Measurements from ENCODE around the gene H1-8. TPM values are rescaled to one million over a fixed set of nuclear protein-coding genes. Genes with fewer than 3 reads are reported as not detected.

The H1-8 gene
- total RNA-seq, 1 donor from 2014 or later, result not detected

GRCh38 chr3:129564981-129565644, 22.1 kb downstream of the H1-8 start:
- intact Hi-C loops (cut with micrococcal nuclease), result no loop called here
- H3K27ac Mint-ChIP-seq, result no peak overlapping the region
- H3K36me3 Mint-ChIP-seq (ENCODE audit: low read depth), result no peaks in the 10 kb centered on the region
- H3K4me3 Mint-ChIP-seq, result no peak overlapping the region
- no peaks in the 10 kb centered on the region for H3K9me3 Mint-ChIP-seq
- H3K27me3 Mint-ChIP-seq (ENCODE audit: insufficient read depth), result no peaks in the 10 kb centered on the region
- no peak for DNase-seq (ENCODE audit: low spot score)
- H3K4me1 Mint-ChIP-seq (ENCODE audit: low read depth), result no peaks in the 10 kb centered on the region

- intact Hi-C loops (cut with micrococcal nuclease), result no loop called here
- H3K36me3 Mint-ChIP-seq (ENCODE audit: low read depth), result no peaks in the 10 kb centered on the region
- H3K27me3 Mint-ChIP-seq (ENCODE audit: insufficient read depth), result no peaks in the 10 kb centered on the region
These were observed 22.9 kb downstream of the H1-8 start for GRCh38 chr3:129565902-129566301.

GRCh38 chr3:129567176-129567705, 24.3 kb downstream of the H1-8 start:
- intact Hi-C loops (cut with micrococcal nuclease), result no loop called here
- Mint-ChIP-seq H3K4me1 (ENCODE audit: low read depth) (no peaks in the 10 kb centered on the region), H3K27ac (no peak overlapping the region)

More at GRCh38 chr3:129565902-129566301, 22.9 kb downstream of the H1-8 start:
- no peak for DNase-seq (ENCODE audit: low spot score)
- Mint-ChIP-seq H3K9me3 (no peaks in the 10 kb centered on the region), H3K4me1 (ENCODE audit: low read depth) (no peaks in the 10 kb centered on the region), H3K4me3 (no peak overlapping the region), H3K27ac (no peak overlapping the region)

GRCh38 chr3:129567939-129568338, 25.0 kb downstream of the H1-8 start:
- Mint-ChIP-seq H3K27me3 (ENCODE audit: insufficient read depth) (no peaks in the 10 kb centered on the region), H3K27ac (no peak overlapping the region), H3K36me3 (ENCODE audit: low read depth) (no peaks in the 10 kb centered on the region), H3K9me3 (no peaks in the 10 kb centered on the region), H3K4me1 (ENCODE audit: low read depth) (no peaks in the 10 kb centered on the region), H3K4me3 (no peak overlapping the region)
- intact Hi-C loops (cut with micrococcal nuclease), result no loop called here
- DNase-seq (ENCODE audit: low spot score), result no peak

More at GRCh38 chr3:129567176-129567705, 24.3 kb downstream of the H1-8 start:
- H3K27me3 Mint-ChIP-seq (ENCODE audit: insufficient read depth), result no peaks in the 10 kb centered on the region
- no peaks in the 10 kb centered on the region for H3K9me3 Mint-ChIP-seq
- H3K4me3 Mint-ChIP-seq, result no peak overlapping the region
- DNase-seq (ENCODE audit: low spot score), result no peak
- H3K36me3 Mint-ChIP-seq (ENCODE audit: low read depth), result no peaks in the 10 kb centered on the region

- H3K27ac Mint-ChIP-seq, result no peak overlapping the region
- no peaks in the 10 kb centered on the region for H3K9me3 Mint-ChIP-seq
- no peak for DNase-seq (ENCODE audit: low spot score)
- H3K4me1 Mint-ChIP-seq (ENCODE audit: low read depth), result no peaks in the 10 kb centered on the region
- H3K36me3 Mint-ChIP-seq (ENCODE audit: low read depth), result no peaks in the 10 kb centered on the region
- H3K4me3 Mint-ChIP-seq, result no peak overlapping the region
- no peaks in the 10 kb centered on the region for H3K27me3 Mint-ChIP-seq (ENCODE audit: insufficient read depth)
- intact Hi-C loops (cut with micrococcal nuclease), result no loop called here
These were observed 26.9 kb downstream of the H1-8 start for GRCh38 chr3:129569856-129570255.

- H3K4me3 Mint-ChIP-seq, result no peak overlapping the region
- no peaks in the 10 kb centered on the region for H3K9me3 Mint-ChIP-seq
- DNase-seq (ENCODE audit: low spot score), result no peak
- H3K4me1 Mint-ChIP-seq (ENCODE audit: low read depth), result peaks cover 5% of the 10 kb centered on the region
- no peak overlapping the region for H3K27ac Mint-ChIP-seq
- intact Hi-C loops (cut with micrococcal nuclease), result no loop called here
- H3K36me3 Mint-ChIP-seq (ENCODE audit: low read depth), result no peaks in the 10 kb centered on the region
- H3K27me3 Mint-ChIP-seq (ENCODE audit: insufficient read depth), result no peaks in the 10 kb centered on the region
These were observed 28.9 kb downstream of the H1-8 start for GRCh38 chr3:129571605-129572547.

GRCh38 chr3:129572603-129573002, 29.6 kb downstream of the H1-8 start:
- Mint-ChIP-seq H3K9me3 (no peaks in the 10 kb centered on the region), H3K36me3 (ENCODE audit: low read depth) (no peaks in the 10 kb centered on the region), H3K4me3 (no peak overlapping the region), H3K27ac (no peak overlapping the region), H3K4me1 (ENCODE audit: low read depth) (peaks cover 5% of the 10 kb centered on the region), H3K27me3 (ENCODE audit: insufficient read depth) (no peaks in the 10 kb centered on the region)
- intact Hi-C loops (cut with micrococcal nuclease), result no loop called here
- DNase-seq (ENCODE audit: low spot score), result no peak

GRCh38 chr3:129573493-129573892, 30.5 kb downstream of the H1-8 start:
- Mint-ChIP-seq H3K36me3 (ENCODE audit: low read depth) (no peaks in the 10 kb centered on the region), H3K4me3 (no peak overlapping the region), H3K27me3 (ENCODE audit: insufficient read depth) (no peaks in the 10 kb centered on the region), H3K9me3 (no peaks in the 10 kb centered on the region), H3K4me1 (ENCODE audit: low read depth) (peaks cover 5% of the 10 kb centered on the region), H3K27ac (no peak overlapping the region)
- DNase-seq (ENCODE audit: low spot score), result no peak
- intact Hi-C loops (cut with micrococcal nuclease), result no loop called here

GRCh38 chr3:129574206-129574605, 31.2 kb downstream of the H1-8 start:
- Mint-ChIP-seq H3K4me1 (ENCODE audit: low read depth) (peaks cover 5% of the 10 kb centered on the region), H3K9me3 (no peaks in the 10 kb centered on the region), H3K27me3 (ENCODE audit: insufficient read depth) (no peaks in the 10 kb centered on the region), H3K4me3 (no peak overlapping the region), H3K36me3 (ENCODE audit: low read depth) (no peaks in the 10 kb centered on the region), H3K27ac (no peak overlapping the region)
- intact Hi-C loops (cut with micrococcal nuclease), result no loop called here
- no peak for DNase-seq (ENCODE audit: low spot score)

GRCh38 chr3:129575233-129575996, 32.4 kb downstream of the H1-8 start:
- Mint-ChIP-seq H3K36me3 (ENCODE audit: low read depth) (no peaks in the 10 kb centered on the region), H3K27me3 (ENCODE audit: insufficient read depth) (no peaks in the 10 kb centered on the region), H3K4me1 (ENCODE audit: low read depth) (peaks cover 5% of the 10 kb centered on the region), H3K9me3 (no peaks in the 10 kb centered on the region), H3K4me3 (no peak overlapping the region), H3K27ac (no peak overlapping the region)
- intact Hi-C loops (cut with micrococcal nuclease), result no loop called here
- no peak for DNase-seq (ENCODE audit: low spot score)

- no peak for DNase-seq (ENCODE audit: low spot score)
- H3K4me3 Mint-ChIP-seq, result no peak overlapping the region
- peaks cover 5% of the 10 kb centered on the region for H3K4me1 Mint-ChIP-seq (ENCODE audit: low read depth)
- H3K36me3 Mint-ChIP-seq (ENCODE audit: low read depth), result no peaks in the 10 kb centered on the region
- no peaks in the 10 kb centered on the region for H3K27me3 Mint-ChIP-seq (ENCODE audit: insufficient read depth)
- intact Hi-C loops (cut with micrococcal nuclease), result no loop called here
- no peak overlapping the region for H3K27ac Mint-ChIP-seq
- H3K9me3 Mint-ChIP-seq, result no peaks in the 10 kb centered on the region
These were observed 33.0 kb downstream of the H1-8 start for GRCh38 chr3:129575997-129576384.

- H3K9me3 Mint-ChIP-seq, result no peaks in the 10 kb centered on the region
- H3K27me3 Mint-ChIP-seq (ENCODE audit: insufficient read depth), result no peaks in the 10 kb centered on the region
- H3K27ac Mint-ChIP-seq, result peak overlapping the region; percentile 44
- DNase-seq (ENCODE audit: low spot score), result peak; percentile 16
- H3K36me3 Mint-ChIP-seq (ENCODE audit: low read depth), result no peaks in the 10 kb centered on the region
- intact Hi-C loops (cut with micrococcal nuclease), result no loop called here
- H3K4me1 Mint-ChIP-seq (ENCODE audit: low read depth), result peaks cover 5% of the 10 kb centered on the region
- no peak overlapping the region for H3K4me3 Mint-ChIP-seq
These were observed 33.8 kb downstream of the H1-8 start for GRCh38 chr3:129576514-129577352.
